Sigmoid colon (tissue), 4 donors: Measurements from ENCODE around the gene CACNA1D.

Experiments
- EP300 ChIP-seq, 4 donors: sonication (generic); formaldehyde crosslinking; IDR thresholded peaks; one replicate each; pipeline ENCODE4 v1.6.1; 2017; ENCODE audit warnings: antibody characterized with exemption in 4 of 4
- POLR2A ChIP-seq, 2 donors: fragments of 450-650 bp; IDR thresholded peaks; one replicate each; pipeline ENCODE4 v1.6.1; 2016; ENCODE audit warnings: antibody characterized with exemption in 2 of 2, mild to moderate bottlenecking in 2 of 2, moderate library complexity in 2 of 2
- POLR2AphosphoS5 ChIP-seq, 4 donors: sonication (generic); formaldehyde crosslinking; IDR thresholded peaks; one replicate each; pipeline ENCODE4 v1.6.1; 2017; ENCODE audit warnings: antibody characterized with exemption in 4 of 4
- TF ChIP-seq, protein P1 (sequence below), 4 experiments: fragments of 450-650 bp in 3 of 4; fragments of 200-600 bp in 1 of 4; IDR thresholded peaks; one replicate each; pipeline ENCODE4 v1.5.1; 2016 to 2019; ENCODE audit warnings: antibody characterized with exemption in 4 of 4, mild to moderate bottlenecking in 3 of 4, moderate library complexity in 2 of 4

DNA sequence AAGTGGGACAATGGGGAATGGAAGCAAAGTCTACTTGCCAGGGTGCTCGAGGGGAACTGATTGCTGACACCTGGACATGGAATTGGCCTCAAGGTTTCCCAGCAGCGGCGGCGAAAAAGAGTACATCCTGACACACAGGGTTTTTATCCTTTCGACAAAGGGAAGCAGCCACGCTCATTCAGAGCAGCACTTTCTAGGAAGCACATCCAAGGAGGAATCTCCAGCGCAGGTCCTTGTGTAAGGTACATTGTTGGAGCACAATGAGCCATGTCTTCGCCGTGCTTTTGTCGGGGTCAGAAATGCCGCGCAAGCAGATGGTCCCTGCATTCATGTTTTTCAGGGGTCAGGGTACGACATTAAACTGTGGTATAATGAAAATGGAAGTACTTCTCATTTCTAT, 16.8 kb downstream of the CACNA1D start:
- TF ChIP-seq EP300 (IDR thresholded peaks at IDR 0.05): no peak
- TF ChIP-seq, protein P1, sequence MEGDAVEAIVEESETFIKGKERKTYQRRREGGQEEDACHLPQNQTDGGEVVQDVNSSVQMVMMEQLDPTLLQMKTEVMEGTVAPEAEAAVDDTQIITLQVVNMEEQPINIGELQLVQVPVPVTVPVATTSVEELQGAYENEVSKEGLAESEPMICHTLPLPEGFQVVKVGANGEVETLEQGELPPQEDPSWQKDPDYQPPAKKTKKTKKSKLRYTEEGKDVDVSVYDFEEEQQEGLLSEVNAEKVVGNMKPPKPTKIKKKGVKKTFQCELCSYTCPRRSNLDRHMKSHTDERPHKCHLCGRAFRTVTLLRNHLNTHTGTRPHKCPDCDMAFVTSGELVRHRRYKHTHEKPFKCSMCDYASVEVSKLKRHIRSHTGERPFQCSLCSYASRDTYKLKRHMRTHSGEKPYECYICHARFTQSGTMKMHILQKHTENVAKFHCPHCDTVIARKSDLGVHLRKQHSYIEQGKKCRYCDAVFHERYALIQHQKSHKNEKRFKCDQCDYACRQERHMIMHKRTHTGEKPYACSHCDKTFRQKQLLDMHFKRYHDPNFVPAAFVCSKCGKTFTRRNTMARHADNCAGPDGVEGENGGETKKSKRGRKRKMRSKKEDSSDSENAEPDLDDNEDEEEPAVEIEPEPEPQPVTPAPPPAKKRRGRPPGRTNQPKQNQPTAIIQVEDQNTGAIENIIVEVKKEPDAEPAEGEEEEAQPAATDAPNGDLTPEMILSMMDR (IDR thresholded peaks at IDR 0.05): no peak
- no peak for TF ChIP-seq POLR2AphosphoS5 (IDR thresholded peaks at IDR 0.05)
- TF ChIP-seq POLR2A (IDR thresholded peaks at IDR 0.05): no peak
